H1 (cell line): ENCODE measurements around the gene GALNT7. TPM values are rescaled to one million over a fixed set of nuclear protein-coding genes. Genes with fewer than 3 reads are reported as not detected.

ENCODE experiments used
- CTCF ChIA-PET: fragments of 300-600 bp; sonication (Branson Sonifier 250); formaldehyde crosslinking; loops from one replicate; lab custom pipeline; 2021; ENCODE audit not compliant: partially characterized antibody; lab: Charles Lee
- POLR2A ChIA-PET: fragments of 300-600 bp; sonication (Branson Sonifier 250); formaldehyde crosslinking; loops from one replicate; lab custom pipeline; 2021; ENCODE audit warnings: inconsistent platforms; ENCODE audit not compliant: partially characterized antibody; lab: Charles Lee
- DNase-seq, 2 experiments: peaks; one replicate each; pipeline versions ENCODE4 v3.0.0 to v3.0.0-alpha.2; 2010 to 2022; ENCODE audit warnings: low spot score in 2 of 2, low read depth in 1 of 2, mixed read lengths in 1 of 2
- FAIRE-seq: peaks from 2 replicates; lab custom pipeline; 2011; peaks lifted over from hg19 to GRCh38; lab: Jason Lieb, UNC
- H2AFZ ChIP-seq: 2 replicates; pipeline ENCODE4 v1.8.1; 2012; ENCODE audit warnings: low read length, inconsistent platforms
- H2AK5ac ChIP-seq: 2 replicates; pipeline ENCODE4 v1.6.1; 2013; ENCODE audit warnings: low read depth, low read length
- H2BK120ac ChIP-seq: replicated peaks from 2 replicates; pipeline ENCODE3; 2013; ENCODE audit warnings: low read depth, low read length, inconsistent platforms
- H2BK12ac ChIP-seq: 2 replicates; pipeline ENCODE4 v1.6.1; 2013; ENCODE audit warnings: low read depth, low read length
- H2BK15ac ChIP-seq: 2 replicates; pipeline ENCODE4 v1.6.1; 2013; ENCODE audit warnings: low read length
- H2BK20ac ChIP-seq: 2 replicates; pipeline ENCODE4 v1.6.1; 2013; ENCODE audit warnings: low read length
- H2BK5ac ChIP-seq: 2 replicates; pipeline ENCODE4 v1.6.1; 2013; ENCODE audit warnings: low read depth, low read length
- H3K14ac ChIP-seq: 2 replicates; pipeline ENCODE4 v1.6.1; 2013; ENCODE audit warnings: inconsistent platforms; ENCODE audit not compliant: insufficient read length
- H3K18ac ChIP-seq: 2 replicates; pipeline ENCODE4 v1.6.1; 2013; ENCODE audit warnings: low read length; ENCODE audit errors: extremely low read depth
- H3K23ac ChIP-seq: 2 replicates; pipeline ENCODE4 v1.6.1; 2013; ENCODE audit warnings: inconsistent platforms; ENCODE audit not compliant: insufficient read length
- H3K23me2 ChIP-seq: 2 replicates; pipeline ENCODE4 v1.6.1; 2013; ENCODE audit warnings: low read depth, low read length
- H3K27ac ChIP-seq: 2 replicates; pipeline ENCODE4 v1.6.1; 2011; ENCODE audit warnings: low read depth, low read length, inconsistent platforms
- H3K27me3 ChIP-seq, 4 experiments: replicated peaks in 1 of 4; 1 replicate in 1 of 4; 2 replicates in 3 of 4; pipeline versions ENCODE4 v1.6.1 to v1.8.1; 2011 to 2013; ENCODE audit warnings: low read length in 3 of 4, mild to moderate bottlenecking in 3 of 4, inconsistent platforms in 2 of 4, mixed read lengths in 2 of 4, moderate library complexity in 1 of 4; ENCODE audit not compliant: control insufficient read depth in 3 of 4, insufficient read depth in 3 of 4; ENCODE audit errors: extremely low read depth in 1 of 4
- H3K36me3 ChIP-seq, 4 experiments: 2 replicates each; pipeline versions ENCODE4 v1.6.1 to v1.8.1; 2011 to 2013; ENCODE audit warnings: mild to moderate bottlenecking in 4 of 4, low read length in 3 of 4, moderate library complexity in 2 of 4, control low read depth in 1 of 4, inconsistent platforms in 1 of 4; ENCODE audit not compliant: insufficient read depth in 4 of 4, control insufficient read depth in 2 of 4
- H3K4ac ChIP-seq: replicated peaks from 2 replicates; pipeline ENCODE3; 2013; ENCODE audit warnings: low read length, low read depth, mixed read lengths, inconsistent platforms; ENCODE audit not compliant: insufficient read length
- H3K4me1 ChIP-seq, 4 experiments: replicated peaks in 1 of 4; 1 replicate in 1 of 4; 2 replicates in 3 of 4; pipeline versions ENCODE4 v1.6.1 to v1.8.1; 2011 to 2013; ENCODE audit warnings: low read length in 3 of 4, inconsistent platforms in 2 of 4, mixed read lengths in 1 of 4; ENCODE audit not compliant: insufficient read depth in 4 of 4, control insufficient read depth in 3 of 4
- H3K4me2 ChIP-seq, 2 experiments: 2 replicates each; pipeline versions ENCODE4 v1.6.1 to v1.8.1; 2011 to 2013; ENCODE audit warnings: low read depth in 2 of 2, low read length in 2 of 2, control low read depth in 1 of 2, inconsistent platforms in 1 of 2, mild to moderate bottlenecking in 1 of 2; ENCODE audit not compliant: insufficient read depth in 1 of 2
- H3K4me3 ChIP-seq, 4 experiments: fragments of 200-600, 300-600 bp in 1 of 4; sonication (generic), shearing (Covaris generic), sonication (Bioruptor Twin) in 1 of 4; 2 replicates each; pipeline versions ENCODE4 v1.5.1 to v1.8.1; 2011 to 2016; ENCODE audit warnings: low read length in 4 of 4, low read depth in 3 of 4, control low read depth in 2 of 4, inconsistent platforms in 2 of 4, mild to moderate bottlenecking in 2 of 4, mixed read lengths in 1 of 4, moderate library complexity in 1 of 4; ENCODE audit not compliant: insufficient read depth in 2 of 4; ENCODE audit errors: extremely low read depth in 1 of 4
- H3K56ac ChIP-seq: replicated peaks from 2 replicates; pipeline ENCODE3; 2013; ENCODE audit warnings: low read depth, mild to moderate bottlenecking, mixed read lengths, low read length, inconsistent platforms; ENCODE audit not compliant: insufficient read length
- H3K79me1 ChIP-seq: 2 replicates; pipeline ENCODE4 v1.6.1; 2013; ENCODE audit warnings: low read depth, low read length, control low read depth
- H3K79me2 ChIP-seq, 2 experiments: 2 replicates each; pipeline versions ENCODE4 v1.6.1 to v1.8.1; 2012 to 2013; ENCODE audit warnings: low read length in 2 of 2, mild to moderate bottlenecking in 2 of 2, inconsistent platforms in 1 of 2; ENCODE audit not compliant: insufficient read depth in 2 of 2, control insufficient read depth in 1 of 2
- H3K9ac ChIP-seq, 4 experiments: replicated peaks in 1 of 4; 1 replicate in 1 of 4; 2 replicates in 3 of 4; pipeline versions ENCODE4 v1.6.1 to v1.8.1; 2011 to 2013; ENCODE audit warnings: low read depth in 3 of 4, low read length in 3 of 4, control low read depth in 2 of 4, mild to moderate bottlenecking in 2 of 4, moderate library complexity in 2 of 4, inconsistent platforms in 1 of 4; ENCODE audit errors: extremely low read depth in 1 of 4
- H3K9me3 ChIP-seq, 2 experiments: 2 replicates each; pipeline versions ENCODE4 v1.6.1 to v1.8.1; 2012 to 2013; ENCODE audit warnings: mild to moderate bottlenecking in 2 of 2, moderate library complexity in 2 of 2, control low read depth in 1 of 2, inconsistent platforms in 1 of 2, low read depth in 1 of 2, low read length in 1 of 2, mixed read lengths in 1 of 2; ENCODE audit not compliant: insufficient read depth in 2 of 2
- H4K20me1 ChIP-seq, 2 experiments: replicated peaks in 1 of 2; 2 replicates each; pipeline versions ENCODE3 to v1.8.1; 2011 to 2013; ENCODE audit warnings: inconsistent platforms in 2 of 2, low read length in 2 of 2, mild to moderate bottlenecking in 1 of 2; ENCODE audit not compliant: insufficient read depth in 2 of 2, control insufficient read depth in 1 of 2
- H4K5ac ChIP-seq: 2 replicates; pipeline ENCODE4 v1.6.1; 2013; ENCODE audit warnings: low read length, low read depth, mixed read lengths, inconsistent platforms; ENCODE audit not compliant: insufficient read length
- H4K8ac ChIP-seq: 2 replicates; pipeline ENCODE4 v1.8.0; 2013; ENCODE audit warnings: mild to moderate bottlenecking, moderate library complexity, low read length, inconsistent platforms; ENCODE audit not compliant: insufficient read depth; ENCODE audit errors: extremely low read depth
- H4K91ac ChIP-seq: replicated peaks from 2 replicates; pipeline ENCODE3; 2013; ENCODE audit warnings: low read length, mixed read lengths, inconsistent platforms; ENCODE audit not compliant: insufficient read length
- SUZ12 ChIP-seq: fragments of 200-600 bp; sonication (generic); IDR thresholded peaks from 2 replicates; pipeline ENCODE4 v1.6.1; 2012; ENCODE audit warnings: mild to moderate bottlenecking, inconsistent platforms, low read length, moderate library complexity, mixed read lengths
- TAF7 ChIP-seq: optimal IDR thresholded peaks from 2 replicates; pipeline ENCODE3; 2011; ENCODE audit warnings: low read depth, mild to moderate bottlenecking, inconsistent platforms, low read length, moderate library complexity, borderline replicate concordance
- WGBS, 2 experiments: shearing (Covaris generic) in 1 of 2; methylation state at CpG; one replicate each; pipeline versions ENCODE4 v1.1.6 to v1.1.7; 2013 to 2015; ENCODE audit warnings: low lambda C conversion rate in 2 of 2, mixed read lengths in 2 of 2, inconsistent platforms in 1 of 2, low coverage in 1 of 2, missing lambda C conversion rate in 1 of 2; ENCODE audit not compliant: insufficient replicate concordance in 2 of 2, insufficient coverage in 1 of 2, insufficient read length in 1 of 2; ENCODE audit errors: extremely low coverage in 1 of 2, missing lambda C conversion rate in 1 of 2; 5-methylcytosine and 5-hydroxymethylcytosine counted together
- polyA plus RNA-seq, 7 experiments: library from polyadenylated mRNA; depleted of rRNA in 3 of 7; stranded (reverse) in 5 of 7; unstranded in 2 of 7; fragments of >200 nt in 5 of 7; fragments of 200-250 nt in 2 of 7; gene quantifications; 1 replicate in 5 of 7; 2 replicates in 1 of 7; 4 replicates in 1 of 7; pipeline versions ENCODE4 v1.2.1 to v1.2.3, GENCODE V29; 2011 to 2013; ENCODE audit warnings: missing spikeins in 2 of 7, mixed read lengths in 2 of 7
- total RNA-seq: library from RNA; stranded (reverse); fragmentation: NEBNext Ultra II Directional; extraction: Animal tissue kit (Norgen Biotek cat#: 25700); gene quantifications from 2 replicates; pipeline ENCODE4 v1.2.1, GENCODE V29; 2021

Gene GALNT7
- total and polyA plus RNA-seq, 2 of the 8 experiments (the other 6 are each of a cell fraction or from before 2014, with no cell fraction given) = 22.4 to 85.5 TPM

DNA sequence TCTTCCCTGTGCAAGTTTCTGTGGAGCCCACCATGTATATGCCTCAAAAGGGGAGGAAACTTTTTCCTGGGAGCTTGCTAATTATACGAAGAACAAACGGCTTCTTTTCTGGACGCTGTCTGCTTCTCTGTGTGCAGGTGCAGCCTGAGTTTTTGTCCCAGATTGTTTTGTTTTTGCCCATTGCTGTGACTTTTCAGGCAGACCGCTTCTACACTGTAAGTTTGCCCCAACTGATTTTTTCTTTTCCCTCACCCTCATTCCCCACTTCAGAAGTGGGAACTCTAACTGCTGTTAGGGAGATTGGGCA lies 113.6 kb downstream of the GALNT7 start:
- no peak overlapping the region for H2BK12ac ChIP-seq
- DNase-seq (no peak), FAIRE-seq (no peak)
- H3K27me3 ChIP-seq = no peaks in the 10 kb centered on the region
- no peak overlapping the region for H2BK120ac ChIP-seq
- no peak overlapping the region for H4K5ac ChIP-seq
- H3K23me2 ChIP-seq = no peaks in the 10 kb centered on the region
- no peak overlapping the region for H4K8ac ChIP-seq
- H4K20me1 ChIP-seq = no peaks in the 10 kb centered on the region
- no peak overlapping the region for H3K9ac ChIP-seq
- H3K79me2 ChIP-seq = peaks cover 0 to 32% of the 10 kb centered on the region in 2 experiments; a peak in 2 of 4 replicates
- H2BK20ac ChIP-seq = no peak overlapping the region
- no peak overlapping the region for H3K4me3 ChIP-seq
- H3K18ac ChIP-seq = no peak overlapping the region
- WGBS, 2 experiments = 99% methylated on average over 4 of the region's 4 CpGs; no CpG with 5 or more reads in 1 of the 2 experiments
- CTCF ChIA-PET = interaction anchor here (0.8 to 10.0 kb wide), 10 partner anchors 15 to 270 kb away, joined by 3 to 62 read pairs (median 7); partner anchors contain the start of gene GALNT7
- no peak overlapping the region for H3K4me2 ChIP-seq
- H2AK5ac ChIP-seq = no peak overlapping the region
- no peak overlapping the region for H2BK5ac ChIP-seq
- no peak overlapping the region for H3K56ac ChIP-seq
- no peak overlapping the region for H2BK15ac ChIP-seq
- H3K36me3 ChIP-seq = peaks cover 0 to 31% (median 7%) of the 10 kb centered on the region in 4 experiments; a peak in 3 of 8 replicates
- H4K91ac ChIP-seq = no peak overlapping the region
- H3K79me1 ChIP-seq = no peaks in the 10 kb centered on the region; the same call in 1 of the 2 replicates
- no peak overlapping the region for H2AFZ ChIP-seq
- no peaks in the 10 kb centered on the region for H3K4me1 ChIP-seq
- H3K4ac ChIP-seq = no peak overlapping the region
- POLR2A ChIA-PET = no interaction called here
- H3K14ac ChIP-seq = no peak overlapping the region
- peaks cover 28 to 32% of the 10 kb centered on the region in 2 experiments for H3K9me3 ChIP-seq
- no peak overlapping the region for H3K27ac ChIP-seq
- H3K23ac ChIP-seq = no peak overlapping the region
- TF ChIP-seq TAF7 = no peak
- no peak for TF ChIP-seq SUZ12
